G401.6 (cell line): ENCODE measurements around the gene DOCK10.

Experiments used
- FAIRE-seq: peaks from 2 replicates; lab custom pipeline; 2012; peaks lifted over from hg19 to GRCh38; lab: Jason Lieb, UNC

Gene DOCK10

DNA sequence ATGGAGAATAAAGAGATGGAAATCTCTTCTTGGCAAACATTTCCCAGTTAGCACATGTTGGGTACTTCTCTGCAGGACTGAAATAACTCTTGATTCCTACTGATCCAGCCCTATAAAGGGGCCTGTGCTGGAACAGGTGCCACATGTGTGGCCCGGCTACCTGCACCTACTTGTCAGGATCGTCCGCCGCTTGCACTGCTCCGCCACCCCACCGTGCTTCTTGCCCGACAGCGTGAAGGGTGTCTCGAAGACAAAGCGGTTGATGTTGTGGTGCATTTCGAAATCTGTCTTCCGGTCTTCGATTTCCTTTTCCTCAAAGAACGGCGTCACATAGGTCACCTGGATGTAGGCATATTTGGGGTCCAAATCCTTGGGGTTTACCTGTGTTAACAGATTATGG lies 267.5 kb downstream of the DOCK10 start:
- FAIRE-seq = no peak

DNA sequence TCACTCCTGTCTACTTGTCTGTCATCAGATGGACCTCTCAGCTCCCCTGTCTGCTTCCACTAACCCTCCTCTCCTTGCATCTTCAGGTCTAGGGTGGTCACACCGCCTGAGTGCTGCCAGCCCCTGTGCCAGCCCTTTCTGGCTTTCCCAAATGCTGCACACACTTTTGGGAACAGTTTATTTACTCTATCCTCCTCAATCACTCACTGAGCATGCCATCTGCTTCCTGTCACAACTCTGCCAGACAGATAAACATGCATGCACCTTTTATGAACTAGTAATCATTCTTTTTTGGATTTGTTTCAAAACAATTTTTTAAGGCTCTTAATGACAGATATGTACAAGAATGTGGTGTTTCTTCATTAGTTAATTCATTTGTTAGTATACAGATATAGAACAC lies 269.8 kb downstream of the DOCK10 start:
- FAIRE-seq = no peak

DNA sequence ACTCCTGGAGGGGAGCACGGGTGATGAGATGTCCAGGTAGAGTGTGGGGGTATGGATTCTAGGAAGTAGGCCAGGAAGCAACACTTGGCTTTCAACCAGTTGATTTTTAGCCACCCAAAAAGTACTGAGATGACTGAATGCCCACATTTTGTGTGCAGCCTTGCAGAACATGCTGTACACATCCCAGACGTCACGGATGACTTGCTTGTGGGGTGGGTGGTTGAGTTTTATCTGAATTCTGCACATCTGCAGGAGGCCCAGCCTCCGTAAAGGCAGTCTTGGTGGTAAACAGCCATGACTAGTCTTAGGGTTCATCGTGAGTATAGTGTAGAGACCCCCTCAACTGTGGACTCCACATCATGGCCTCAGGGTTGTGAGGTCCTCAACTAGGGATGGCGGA lies 272.8 kb downstream of the DOCK10 start:
- FAIRE-seq = no peak

DNA sequence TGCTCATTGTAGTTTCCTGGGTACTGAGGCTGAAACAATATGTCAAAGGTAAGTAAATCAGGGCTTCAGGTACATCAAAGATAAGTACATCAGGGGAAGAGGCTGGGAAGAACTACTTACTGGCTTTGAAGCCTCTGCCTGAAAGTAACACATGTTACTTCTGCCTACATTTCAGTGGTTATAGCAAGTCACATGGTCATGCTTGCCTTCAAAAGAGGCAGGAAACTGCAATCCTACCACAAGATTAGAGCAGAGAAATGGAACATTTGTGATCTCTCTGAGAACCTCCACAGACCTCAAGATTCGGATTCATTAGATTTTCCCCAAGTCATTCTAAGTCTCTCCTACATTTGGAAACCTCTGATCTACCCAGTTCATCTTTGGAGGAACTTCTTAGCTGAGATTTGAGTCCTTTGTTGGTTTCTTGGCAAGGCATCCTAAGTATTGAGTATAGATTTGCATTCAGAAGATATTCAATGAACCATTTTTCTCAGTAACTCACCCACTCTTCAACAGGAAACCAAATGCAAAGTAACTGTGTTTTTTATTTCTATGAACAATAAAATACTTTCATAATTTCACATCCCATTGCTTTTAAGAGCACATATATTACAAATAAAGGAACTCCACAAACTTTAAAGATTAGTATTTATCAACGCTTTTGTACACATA lies 277.6 kb downstream of the DOCK10 start:
- FAIRE-seq = no peak

DNA sequence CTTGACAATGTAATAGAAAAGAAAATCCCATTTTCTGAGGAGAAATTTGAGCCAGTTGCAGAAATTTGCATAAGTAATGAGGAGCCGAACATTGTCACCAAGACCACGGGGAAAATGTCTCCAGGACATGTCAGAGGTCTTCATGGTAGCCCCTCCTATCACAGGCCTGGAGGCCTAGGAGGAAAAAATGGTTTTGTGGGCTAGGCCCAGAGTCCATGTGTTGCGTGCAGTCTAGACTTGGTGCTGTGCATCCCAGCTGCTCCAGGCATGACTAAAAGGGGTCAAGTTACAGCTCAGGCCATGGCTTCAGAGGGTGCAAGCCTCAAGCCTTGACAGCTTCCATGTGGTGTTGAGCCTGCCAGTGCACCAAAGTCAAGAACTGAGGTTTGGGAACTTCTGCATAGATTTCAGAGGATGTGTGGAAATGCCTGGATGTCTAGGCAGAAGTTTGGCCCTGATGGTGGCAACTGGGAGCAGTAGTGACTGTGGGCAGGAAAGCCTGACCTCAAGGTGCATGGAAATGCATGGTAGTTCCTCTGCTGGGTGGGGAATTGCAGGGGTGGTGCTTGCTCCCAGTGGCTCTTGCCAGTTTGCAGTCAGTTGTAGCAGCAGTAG lies 284.2 kb downstream of the DOCK10 start:
- FAIRE-seq = no peak

DNA sequence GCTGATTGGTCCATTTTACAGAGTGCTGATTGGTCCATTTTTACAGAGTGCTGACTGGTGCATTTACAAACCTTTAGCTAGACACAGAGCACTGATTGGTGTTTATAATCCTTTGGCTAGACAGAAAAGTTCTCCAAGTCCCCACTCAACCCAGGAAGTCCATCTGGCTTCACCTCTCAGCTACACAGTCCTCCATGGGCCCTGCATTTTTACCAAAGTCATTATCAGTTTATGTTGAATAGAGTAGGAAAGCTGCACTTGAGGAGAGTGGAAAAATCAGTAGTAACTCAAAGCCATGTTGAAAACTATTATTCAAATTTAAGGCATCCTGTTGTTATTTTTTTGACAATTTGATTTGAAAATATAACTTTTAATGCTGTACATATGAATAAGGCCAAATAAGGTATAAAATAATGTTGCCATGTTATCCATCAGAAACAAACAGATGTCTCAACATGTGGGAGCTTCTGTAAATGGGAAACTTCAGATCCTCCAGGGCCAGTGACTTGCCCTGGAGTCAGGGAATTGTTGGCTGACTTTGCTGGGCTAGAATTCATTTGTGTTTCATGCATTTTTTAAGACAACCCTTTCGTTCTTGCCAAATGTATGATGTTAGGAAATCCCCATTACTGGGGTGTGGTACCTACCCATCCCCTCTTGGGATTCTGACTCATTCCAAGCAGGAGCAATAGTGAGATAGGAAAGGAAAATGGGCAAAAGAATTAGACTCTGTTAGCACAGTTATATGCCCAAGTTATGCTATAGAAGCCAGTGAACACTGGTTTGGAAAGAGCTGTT lies 288.3 kb downstream of the DOCK10 start:
- FAIRE-seq = no peak

DNA sequence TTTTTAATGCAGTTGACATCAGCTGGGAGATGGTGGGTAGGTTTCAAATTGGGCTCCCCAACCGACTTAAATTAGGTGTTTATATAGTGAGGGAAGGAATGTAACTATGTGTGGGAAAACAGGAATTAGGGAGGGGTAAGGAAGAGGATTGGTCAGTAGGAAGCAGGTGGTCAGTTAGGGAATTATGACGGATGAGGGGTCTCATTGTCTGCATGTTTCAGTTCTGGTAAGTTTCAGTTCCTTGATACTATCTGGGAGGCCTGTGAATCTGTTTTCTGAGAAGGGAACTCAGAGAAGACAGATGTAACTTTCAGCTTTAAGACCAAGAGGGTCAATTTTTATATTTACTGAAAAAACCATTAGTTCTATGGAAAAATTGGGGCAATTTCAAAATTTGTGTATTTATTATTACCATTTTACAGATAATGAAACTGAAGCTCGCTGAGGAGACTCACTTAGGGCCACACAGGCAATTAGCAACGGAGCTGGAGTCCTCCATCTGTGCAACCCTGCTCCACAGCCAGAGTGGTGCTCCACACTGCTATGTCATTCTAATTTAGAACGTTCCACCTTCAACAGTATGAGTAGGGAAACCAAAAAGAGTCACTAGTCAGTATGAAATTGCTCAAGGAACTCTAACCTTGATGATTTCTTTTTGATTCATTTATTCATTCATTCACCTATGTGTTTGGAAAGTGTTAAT lies 290.1 kb downstream of the DOCK10 start:
- FAIRE-seq = no peak

DNA sequence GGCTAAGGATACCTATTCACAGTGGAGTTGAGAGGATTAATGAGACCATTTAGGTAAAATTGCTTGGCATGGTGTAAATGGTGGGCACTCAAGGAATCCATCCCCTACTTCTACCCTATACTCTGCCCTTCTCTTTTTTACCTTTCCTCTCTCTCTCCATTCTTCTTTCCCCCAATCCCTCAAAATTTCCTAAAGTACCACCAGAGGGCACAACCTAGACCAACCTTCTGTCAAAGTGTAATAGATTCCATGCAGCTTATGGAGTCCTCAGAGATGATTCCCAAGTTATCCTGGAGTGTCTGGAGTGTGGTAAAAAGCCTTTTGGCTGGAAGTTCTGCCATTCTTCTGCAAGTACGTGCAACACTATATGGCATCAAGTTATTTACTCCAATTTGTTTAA lies 293.1 kb downstream of the DOCK10 start:
- FAIRE-seq = no peak

DNA sequence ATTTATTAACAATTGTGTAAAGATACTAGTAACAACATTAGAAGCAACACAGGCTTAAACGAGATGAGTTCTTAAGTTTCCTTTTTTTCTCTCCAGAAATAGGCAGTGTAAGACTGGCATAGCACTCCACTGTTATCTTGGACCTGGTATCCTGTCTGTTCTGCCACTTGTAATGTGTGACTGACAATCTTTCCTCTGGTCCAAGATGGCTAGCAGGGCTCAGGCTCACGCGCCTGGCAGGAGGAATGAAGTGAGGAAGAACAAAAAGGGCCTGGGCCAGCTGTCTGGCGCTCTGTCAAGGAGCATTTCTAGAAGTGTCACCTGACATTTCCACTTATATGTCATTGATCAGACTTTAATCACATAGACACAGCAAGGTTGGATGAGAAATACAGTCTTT lies 294.5 kb downstream of the DOCK10 start:
- no peak for FAIRE-seq

DNA sequence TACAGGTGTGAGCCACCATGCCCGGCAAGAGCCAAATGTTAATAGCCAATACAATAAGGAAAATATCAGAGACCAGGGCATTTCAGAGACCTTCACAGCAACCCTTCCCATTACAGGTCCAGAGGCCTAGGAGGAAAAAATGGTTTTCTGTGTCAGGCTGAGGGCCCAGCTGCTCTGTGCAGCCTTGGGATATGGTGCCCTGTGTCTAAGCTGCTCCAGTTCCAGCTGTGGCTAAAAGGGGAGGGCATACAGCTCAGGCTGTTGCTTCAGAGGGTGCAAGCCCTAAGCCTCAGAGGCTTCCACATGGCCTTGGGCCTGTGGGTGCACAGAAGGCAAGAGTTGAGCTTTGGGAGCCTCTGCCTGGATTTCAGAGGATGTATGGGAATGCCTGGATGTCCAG lies 306.0 kb downstream of the DOCK10 start:
- FAIRE-seq = no peak

DNA sequence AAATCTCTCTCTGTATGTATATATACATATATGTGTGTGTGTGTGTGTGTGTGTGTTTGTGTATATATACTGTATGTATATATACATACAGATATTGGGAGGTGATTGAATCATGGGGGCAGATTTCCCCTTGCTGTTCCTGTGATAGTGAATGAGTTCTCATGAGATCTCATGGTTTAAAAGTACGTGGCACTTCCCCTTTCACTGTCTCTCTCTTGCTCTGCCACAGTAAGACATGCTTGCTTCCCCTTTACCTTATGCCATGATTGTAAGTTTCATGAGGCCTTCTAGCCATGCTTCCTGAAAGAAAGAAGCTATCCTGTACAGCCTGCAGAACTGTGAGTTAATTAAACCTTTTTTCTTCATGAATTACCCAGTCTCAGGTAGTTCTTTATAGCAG lies 307.3 kb downstream of the DOCK10 start:
- FAIRE-seq = no peak

DNA sequence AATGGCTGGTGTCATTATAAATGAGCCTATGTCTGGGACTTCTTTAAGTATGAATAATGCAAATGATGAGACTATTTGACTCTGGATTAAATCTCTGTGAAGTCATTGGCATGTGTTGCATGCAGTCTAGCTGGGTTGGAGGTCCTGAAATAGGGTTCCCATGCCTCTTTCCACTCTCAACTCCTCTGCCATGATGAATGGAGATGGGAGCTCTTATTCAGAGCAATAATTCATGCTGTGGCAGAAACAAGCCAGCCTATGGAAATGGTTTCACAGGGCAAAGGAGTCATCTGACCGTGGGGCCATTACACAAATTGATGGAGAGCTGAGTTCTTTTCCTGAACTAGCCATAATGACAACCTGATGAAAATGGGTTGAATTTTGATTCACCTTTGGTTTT lies 310.6 kb downstream of the DOCK10 start:
- no peak for FAIRE-seq

DNA sequence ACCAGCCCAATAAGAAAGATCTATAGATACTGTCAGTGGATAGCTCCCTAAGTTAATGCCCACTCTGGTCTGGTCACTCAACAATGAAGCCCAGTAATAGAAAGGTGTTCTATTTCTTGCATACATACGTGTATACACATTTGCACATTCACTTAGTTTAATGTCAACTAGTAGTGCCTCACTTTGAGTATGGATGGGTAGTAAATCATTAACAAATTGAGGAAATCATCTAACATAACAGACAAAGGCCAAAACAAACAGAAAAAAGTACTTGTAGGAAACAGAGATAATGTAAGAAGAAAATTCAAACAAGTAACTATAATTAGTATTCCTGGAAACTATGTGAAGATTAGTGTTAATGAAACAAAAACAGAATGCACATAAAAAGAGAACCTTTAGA lies 312.8 kb downstream of the DOCK10 start:
- FAIRE-seq = no peak

DNA sequence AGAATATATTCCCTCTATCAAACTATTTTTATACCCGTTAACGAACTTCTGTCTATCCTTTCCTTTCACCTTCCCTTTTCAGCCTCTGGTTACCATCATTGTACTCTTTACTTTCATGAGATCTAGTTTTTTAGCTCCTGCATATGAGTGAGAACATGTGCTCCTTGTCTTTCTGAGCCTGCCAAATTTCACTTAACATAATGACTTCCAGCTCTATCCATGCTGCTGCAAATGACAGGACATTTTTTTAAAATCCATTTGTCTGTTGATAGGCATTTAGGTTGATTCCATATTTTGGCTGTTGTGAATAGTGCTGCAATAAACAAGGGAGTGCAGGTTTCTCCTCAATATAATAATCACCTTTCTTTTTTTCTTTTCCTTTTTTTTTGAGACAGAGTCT lies 317.9 kb downstream of the DOCK10 start:
- no peak for FAIRE-seq

DNA sequence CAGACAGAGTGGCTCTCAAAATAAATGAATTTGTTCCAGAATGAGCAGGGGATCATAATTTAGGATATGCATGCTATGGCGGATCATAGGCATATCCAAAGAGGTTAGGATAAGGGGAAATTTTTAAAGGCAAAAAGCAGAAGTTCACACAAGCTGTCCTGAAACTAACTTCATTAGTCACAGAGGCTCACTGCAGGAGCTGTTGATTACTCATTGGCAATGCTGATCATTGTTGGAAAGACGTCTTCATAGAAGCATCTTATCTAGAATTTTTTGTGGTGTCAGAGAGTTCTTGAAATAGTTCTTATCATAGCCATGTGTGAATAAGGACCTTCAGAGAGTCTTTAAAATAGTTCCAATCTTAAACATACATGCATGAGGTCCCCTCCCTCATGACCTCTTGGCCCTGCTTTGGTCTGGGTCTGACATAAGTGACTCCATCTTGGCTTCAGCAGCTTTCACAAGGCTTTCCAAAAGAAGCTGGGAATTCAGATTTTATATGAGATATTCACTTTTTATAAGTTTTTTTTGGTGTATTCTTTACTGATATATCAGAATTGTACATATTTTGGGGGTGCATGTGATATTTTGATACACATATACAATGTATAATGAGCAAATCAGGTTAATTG lies 318.6 kb downstream of the DOCK10 start:
- no peak for FAIRE-seq

DNA sequence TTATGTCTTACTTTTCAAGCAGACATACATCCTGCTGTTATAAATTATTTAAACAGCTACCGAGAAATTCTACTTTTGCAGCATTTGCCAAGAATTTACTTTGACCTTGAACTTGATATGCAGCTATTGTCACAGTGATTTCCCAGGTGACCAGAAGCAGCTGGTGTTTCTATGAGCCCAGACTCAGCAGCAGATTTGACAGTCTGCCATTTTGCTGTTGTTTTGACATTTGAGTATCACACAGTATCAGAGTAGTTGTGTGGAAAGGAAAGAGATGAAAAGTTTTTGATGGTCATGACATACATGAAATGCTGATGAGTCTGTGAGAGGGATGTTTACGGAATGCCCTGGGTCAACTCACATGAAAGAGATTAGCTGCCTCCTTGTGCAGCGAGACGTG lies 319.5 kb downstream of the DOCK10 start:
- FAIRE-seq = no peak

DNA sequence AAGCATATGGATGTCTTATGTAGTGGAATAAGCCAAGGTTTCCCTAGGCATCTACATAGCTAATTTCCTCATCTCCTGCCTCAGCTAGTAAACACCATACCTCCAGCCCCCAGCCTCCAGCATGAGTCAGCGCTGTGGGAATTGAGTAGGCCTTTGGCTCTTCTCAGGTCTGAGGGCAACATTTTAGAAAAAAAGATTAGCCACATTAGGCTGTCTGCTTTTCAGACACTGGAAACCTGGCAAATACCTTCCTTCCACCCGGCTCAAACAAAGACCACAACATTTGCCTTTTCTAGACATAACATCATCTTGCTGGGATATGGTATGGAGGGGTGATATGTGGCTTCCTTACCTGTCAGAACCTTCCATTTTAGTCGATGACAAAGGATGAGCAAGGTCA lies 320.0 kb downstream of the DOCK10 start:
- no peak for FAIRE-seq

DNA sequence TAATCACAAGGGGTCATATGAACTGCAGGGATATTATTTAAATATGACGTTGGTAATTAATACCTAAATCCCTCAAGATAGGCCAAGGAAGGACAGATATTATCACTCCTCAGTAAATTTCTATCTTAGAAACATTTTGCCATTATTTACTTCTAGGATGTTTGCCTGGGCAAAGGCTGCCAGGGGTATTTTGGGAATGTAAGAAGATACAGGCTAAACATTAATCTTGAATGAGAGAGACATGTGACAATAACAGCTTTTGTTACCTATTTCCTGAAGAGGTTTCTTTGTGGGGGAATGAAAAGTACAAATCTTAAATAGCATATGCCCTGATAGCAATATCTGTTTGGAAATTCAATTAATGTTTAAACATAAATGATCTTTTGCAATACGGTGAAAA lies 325.3 kb downstream of the DOCK10 start:
- FAIRE-seq = no peak

DNA sequence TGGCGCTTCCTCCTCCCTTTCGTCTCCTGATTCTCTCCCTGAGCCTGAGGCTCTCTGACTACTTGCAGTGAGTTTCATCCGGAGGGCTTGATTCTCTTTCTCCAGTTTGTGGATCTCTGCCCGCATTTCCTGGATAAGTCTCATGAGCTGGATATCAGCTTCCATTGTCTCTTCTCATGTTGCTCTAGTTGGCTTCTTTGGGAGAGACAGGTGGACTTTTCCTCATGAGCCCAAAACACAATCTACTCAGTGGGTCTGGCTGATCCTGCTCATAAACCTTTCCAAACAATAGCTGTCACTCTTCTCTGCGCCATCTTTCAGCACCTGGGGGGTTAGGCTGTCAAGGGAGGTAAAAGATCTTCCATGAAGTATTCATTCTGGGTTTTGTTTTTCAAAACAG lies 326.1 kb downstream of the DOCK10 start, which contains the start of gene CCDC195:
Gene CCDC195 (minus strand): TSS at position 165 of the 400 bp plus-strand sequence. CDS start 0 bp downstream, at position 165.
- no peak for FAIRE-seq
